MM.1S (cell line): ENCODE data around the gene ECPAS.

Source experiments
- DNase-seq: peaks from one replicate; pipeline ENCODE4 v3.0.0-alpha.2; 2015
- H2AFZ ChIP-seq: fragments of 300-600 bp; sonication (generic); 2 replicates; pipeline ENCODE4 v1.6.0; 2016; ENCODE audit warnings: antibody characterized with exemption, low read length
- H3F3A ChIP-seq: fragments of 300-600 bp; sonication (generic); 2 replicates; pipeline ENCODE4 v1.6.1; 2016; ENCODE audit warnings: mild to moderate bottlenecking, antibody characterized with exemption, low read length, moderate library complexity, mixed read lengths; ENCODE audit not compliant: insufficient read depth
- H3K27ac ChIP-seq: fragments of 300-600 bp; sonication (generic); 2 replicates; pipeline ENCODE4 v1.5.1; 2016; ENCODE audit warnings: mild to moderate bottlenecking, low read length
- H3K27me3 ChIP-seq: fragments of 300-600 bp; sonication (generic); replicated peaks from 2 replicates; pipeline ENCODE4 v1.6.0; 2016; ENCODE audit warnings: low read length; ENCODE audit not compliant: insufficient read depth
- H3K36me3 ChIP-seq: fragments of 300-600 bp; sonication (generic); replicated peaks from 2 replicates; pipeline ENCODE4 v1.6.1; 2016; ENCODE audit warnings: mild to moderate bottlenecking, low read length, mixed read lengths; ENCODE audit not compliant: insufficient read depth
- H3K4me1 ChIP-seq: fragments of 300-600 bp; sonication (generic); 2 replicates; pipeline ENCODE4 v1.6.1; 2016; ENCODE audit warnings: low read length, mixed read lengths
- H3K4me2 ChIP-seq: fragments of 300-600 bp; sonication (generic); 2 replicates; pipeline ENCODE4 v1.6.0; 2016; ENCODE audit warnings: low read depth, low read length
- H3K4me3 ChIP-seq: fragments of 300-600 bp; sonication (generic); 2 replicates; pipeline ENCODE4 v1.5.1; 2016; ENCODE audit warnings: low read length, mixed read lengths
- H3K79me2 ChIP-seq: fragments of 300-600 bp; sonication (generic); 2 replicates; pipeline ENCODE4 v1.6.1; 2016; ENCODE audit warnings: mixed run types, low read length, mixed read lengths
- H3K9ac ChIP-seq: fragments of 300-600 bp; sonication (generic); 2 replicates; pipeline ENCODE4 v1.6.1; 2016; ENCODE audit warnings: low read length, mixed read lengths
- H3K9me2 ChIP-seq: fragments of 300-600 bp; sonication (generic); replicated peaks from 2 replicates; pipeline ENCODE4 v1.6.1; 2016; ENCODE audit warnings: mild to moderate bottlenecking, low read length, mixed read lengths; ENCODE audit not compliant: insufficient read depth
- H3K9me3 ChIP-seq: fragments of 300-600 bp; sonication (generic); replicated peaks from 2 replicates; pipeline ENCODE4 v1.6.1; 2016; ENCODE audit warnings: mild to moderate bottlenecking, low read length, mixed read lengths; ENCODE audit not compliant: insufficient read depth
- H4K20me1 ChIP-seq: fragments of 300-600 bp; sonication (generic); 2 replicates; pipeline ENCODE4 v1.6.1; 2016; ENCODE audit warnings: mild to moderate bottlenecking, low read length, moderate library complexity, mixed read lengths; ENCODE audit not compliant: insufficient read depth
- EZH2 ChIP-seq: fragments of 300-600 bp; sonication (generic); optimal IDR thresholded peaks from 2 replicates; pipeline ENCODE3; 2017; ENCODE audit warnings: low read depth, mild to moderate bottlenecking, antibody characterized with exemption, low read length, mixed read lengths
- EZH2phosphoT487 ChIP-seq: fragments of 300-600 bp; sonication (generic); IDR thresholded peaks from 2 replicates; pipeline ENCODE4 v1.6.1; 2018; ENCODE audit warnings: antibody characterized with exemption, low read length
- TF ChIP-seq, protein P1 (sequence below): fragments of 300-600 bp; sonication (generic); IDR thresholded peaks from 2 replicates; pipeline ENCODE4 v1.5.1; 2016; ENCODE audit warnings: antibody characterized with exemption, low read length, mixed read lengths

ECPAS gene

DNA sequence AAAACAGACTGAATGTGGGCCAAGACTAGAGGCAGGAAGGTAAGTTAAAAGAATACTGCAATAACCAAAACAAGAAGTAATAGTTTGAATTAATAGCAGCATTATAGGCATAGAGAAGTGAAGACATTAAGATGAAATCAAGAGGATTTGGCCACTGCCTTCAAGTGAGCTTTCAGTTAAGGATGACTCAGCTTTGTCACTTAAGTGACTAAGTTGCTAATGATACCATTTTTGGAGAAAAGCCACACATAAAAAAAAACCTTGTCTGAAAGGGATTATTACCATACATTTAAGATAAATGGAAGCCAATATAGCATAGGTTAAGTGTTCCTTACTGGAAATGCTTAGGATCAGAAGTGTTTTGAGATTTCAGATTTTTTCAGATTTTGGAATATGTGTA lies 57.0 kb downstream of the ECPAS start:
- no peaks in the 10 kb centered on the region for H3K9me2 ChIP-seq
- peaks cover 24% of the 10 kb centered on the region for H3K79me2 ChIP-seq
- no peak overlapping the region for H3K27ac ChIP-seq
- no peak overlapping the region for H3K4me2 ChIP-seq
- TF ChIP-seq EZH2 (no peak), EZH2phosphoT487 (no peak)
- TF ChIP-seq, protein P1, sequence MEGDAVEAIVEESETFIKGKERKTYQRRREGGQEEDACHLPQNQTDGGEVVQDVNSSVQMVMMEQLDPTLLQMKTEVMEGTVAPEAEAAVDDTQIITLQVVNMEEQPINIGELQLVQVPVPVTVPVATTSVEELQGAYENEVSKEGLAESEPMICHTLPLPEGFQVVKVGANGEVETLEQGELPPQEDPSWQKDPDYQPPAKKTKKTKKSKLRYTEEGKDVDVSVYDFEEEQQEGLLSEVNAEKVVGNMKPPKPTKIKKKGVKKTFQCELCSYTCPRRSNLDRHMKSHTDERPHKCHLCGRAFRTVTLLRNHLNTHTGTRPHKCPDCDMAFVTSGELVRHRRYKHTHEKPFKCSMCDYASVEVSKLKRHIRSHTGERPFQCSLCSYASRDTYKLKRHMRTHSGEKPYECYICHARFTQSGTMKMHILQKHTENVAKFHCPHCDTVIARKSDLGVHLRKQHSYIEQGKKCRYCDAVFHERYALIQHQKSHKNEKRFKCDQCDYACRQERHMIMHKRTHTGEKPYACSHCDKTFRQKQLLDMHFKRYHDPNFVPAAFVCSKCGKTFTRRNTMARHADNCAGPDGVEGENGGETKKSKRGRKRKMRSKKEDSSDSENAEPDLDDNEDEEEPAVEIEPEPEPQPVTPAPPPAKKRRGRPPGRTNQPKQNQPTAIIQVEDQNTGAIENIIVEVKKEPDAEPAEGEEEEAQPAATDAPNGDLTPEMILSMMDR = no peak
- H4K20me1 ChIP-seq = no peaks in the 10 kb centered on the region
- no peaks in the 10 kb centered on the region for H3K27me3 ChIP-seq
- H3K36me3 ChIP-seq = peaks cover 7% of the 10 kb centered on the region; the same call in 1 of the 2 replicates
- H3K9me3 ChIP-seq = no peaks in the 10 kb centered on the region
- 0 out of 2 replicates have a peak, but pooled peaks cover 3% of the 10 kb centered on the region for H3F3A ChIP-seq
- no peak overlapping the region for H3K9ac ChIP-seq
- H3K4me3 ChIP-seq = no peak overlapping the region
- no peak overlapping the region for H2AFZ ChIP-seq
- H3K4me1 ChIP-seq = no peaks in the 10 kb centered on the region
- no peak for DNase-seq

DNA sequence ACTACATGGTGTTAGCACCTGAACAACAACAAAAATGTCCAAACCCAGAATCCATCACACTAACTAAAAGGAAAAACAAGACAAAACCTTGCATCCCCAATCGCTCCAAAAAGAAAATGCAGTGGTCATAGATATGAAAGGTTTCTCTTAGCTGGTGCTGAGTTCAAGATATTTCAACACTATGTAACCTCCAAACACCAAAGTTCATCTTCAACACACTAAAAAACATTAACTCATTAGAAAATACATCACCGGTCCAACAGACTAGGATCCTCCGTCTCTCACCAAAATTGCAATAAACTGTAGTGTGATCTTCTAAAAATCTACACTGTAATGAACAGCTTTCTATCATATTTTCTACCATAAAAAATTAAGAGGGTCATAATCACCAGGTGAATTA lies 60.8 kb downstream of the ECPAS start:
- Histone ChIP-seq H3K4me2 (no peak overlapping the region), H3K9ac (no peak overlapping the region), H3K4me1 (no peaks in the 10 kb centered on the region), H3K27me3 (no peaks in the 10 kb centered on the region), H3K9me2 (no peaks in the 10 kb centered on the region), H2AFZ (no peak overlapping the region), H3F3A (no peaks in the 10 kb centered on the region), H3K9me3 (no peaks in the 10 kb centered on the region), H3K36me3 (peaks cover 18% of the 10 kb centered on the region), H3K4me3 (no peak overlapping the region), H3K79me2 (peaks cover 28% of the 10 kb centered on the region), H3K27ac (no peak overlapping the region), H4K20me1 (no peaks in the 10 kb centered on the region)
- TF ChIP-seq EZH2 = no peak
- TF ChIP-seq, protein P1 = no peak
- no peak for TF ChIP-seq EZH2phosphoT487
- no peak for DNase-seq

DNA sequence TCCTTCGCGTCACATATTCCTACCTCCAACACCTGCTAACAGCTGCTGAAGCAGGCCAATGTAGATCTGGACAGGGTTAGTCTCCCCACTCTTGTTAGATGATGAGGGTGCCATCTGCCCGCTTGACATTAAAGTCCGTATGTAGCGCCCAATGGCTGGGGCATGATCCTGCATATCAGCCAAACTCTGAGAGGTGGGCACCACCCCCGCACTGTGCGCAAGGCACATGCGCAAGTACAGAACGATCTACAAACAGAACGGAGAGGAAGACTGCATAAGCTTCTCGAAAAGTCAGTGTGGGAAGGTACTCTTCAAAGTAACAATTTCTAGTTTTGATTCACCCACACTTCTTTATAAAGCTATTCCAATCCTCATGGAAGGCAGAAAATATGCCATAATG lies 69.8 kb downstream of the ECPAS start:
- peaks cover 33% of the 10 kb centered on the region for H3K4me1 ChIP-seq
- H3K9ac ChIP-seq = peak overlapping the region; percentile 27; the same call in 1 of the 2 replicates
- peaks cover 63% of the 10 kb centered on the region for H3K79me2 ChIP-seq
- H3F3A ChIP-seq = peaks cover 28% of the 10 kb centered on the region
- H4K20me1 ChIP-seq = no peaks in the 10 kb centered on the region
- no peak for DNase-seq
- H3K9me3 ChIP-seq = no peaks in the 10 kb centered on the region
- H2AFZ ChIP-seq = no peak overlapping the region
- H3K4me3 ChIP-seq = peak overlapping the region; percentile 16; the same call in 1 of the 2 replicates
- no peaks in the 10 kb centered on the region for H3K27me3 ChIP-seq
- TF ChIP-seq, protein P1 = no peak
- TF ChIP-seq EZH2 (no peak), EZH2phosphoT487 (no peak)
- no peaks in the 10 kb centered on the region for H3K9me2 ChIP-seq
- peaks cover 45% of the 10 kb centered on the region for H3K36me3 ChIP-seq
- peak overlapping the region; percentile 91 for H3K27ac ChIP-seq
- peak overlapping the region; percentile 58 for H3K4me2 ChIP-seq
